Measurements from ENCODE around the gene RTTN. TPM values are rescaled to one million over a fixed set of nuclear protein-coding genes. Genes with fewer than 3 reads are reported as not detected.

Gene RTTN
- polyA plus RNA-seq, 1 experiment, result 5.4 TPM

GRCh38 chr18:70019136-70019535 lies 186.4 kb downstream of the RTTN start:
- Histone ChIP-seq H3K36me3 (ENCODE audit: control insufficient read depth, insufficient read depth, low read length) (peaks cover 2% of the 10 kb centered on the region; the same call in 1 of the 2 replicates), H3K4me3 (ENCODE audit: low read depth, low read length) (no peak overlapping the region), H3K27me3 (ENCODE audit: control insufficient read depth, insufficient read depth, low read length) (no peaks in the 10 kb centered on the region)
- no peak for DNase-seq (ENCODE audit: low read depth)
- POLR2A ChIA-PET, result no interaction called here
- CTCF ChIA-PET, result interaction anchor here (2.3 kb wide), 1 partner anchor 13 kb away, joined by 6 read pairs; no protein-coding TSS in a partner anchor
- no peak for TF ChIP-seq CTCF (IDR thresholded peaks at IDR 0.05; ENCODE audit: insufficient read depth, low read depth, low read length)

GRCh38 chr18:70015127-70015526 lies 190.4 kb downstream of the RTTN start:
- TF ChIP-seq CTCF (IDR thresholded peaks at IDR 0.05; ENCODE audit: insufficient read depth, low read depth, low read length), result no peak
- ChIA-PET POLR2A (no interaction called here), CTCF (interaction anchor here (1.0 kb wide), 1 partner anchor 10 kb away, joined by 3 read pairs; no protein-coding TSS in a partner anchor)
- Histone ChIP-seq H3K4me3 (ENCODE audit: low read depth, low read length) (no peak overlapping the region), H3K27me3 (ENCODE audit: control insufficient read depth, insufficient read depth, low read length) (no peaks in the 10 kb centered on the region), H3K36me3 (ENCODE audit: control insufficient read depth, insufficient read depth, low read length) (peaks cover 2% of the 10 kb centered on the region; the same call in 1 of the 2 replicates)
- no peak for DNase-seq (ENCODE audit: low read depth)

GRCh38 chr18:70005580-70005979 lies 199.9 kb downstream of the RTTN start:
- CTCF ChIA-PET, result interaction anchor here (1.1 to 1.8 kb wide), 3 partner anchors 9 to 13 kb away, joined by 3 to 6 read pairs (median 4); no protein-coding TSS in a partner anchor

GRCh38 chr18:70004696-70005095 lies 200.8 kb downstream of the RTTN start:
- DNase-seq (ENCODE audit: low read depth), result no peak
- ChIA-PET POLR2A (interaction anchor here (0.6 kb wide), 1 partner anchor 496 kb away, joined by 3 read pairs; no protein-coding TSS in a partner anchor), CTCF (interaction anchor here (1.4 kb wide), 2 partner anchors 8 to 9 kb away, joined by 4 to 5 read pairs; no protein-coding TSS in a partner anchor)
- Histone ChIP-seq H3K36me3 (ENCODE audit: control insufficient read depth, insufficient read depth, low read length) (no peaks in the 10 kb centered on the region; the same call in none of the 2 replicates), H3K4me3 (ENCODE audit: low read depth, low read length) (no peak overlapping the region), H3K27me3 (ENCODE audit: control insufficient read depth, insufficient read depth, low read length) (no peaks in the 10 kb centered on the region)
- TF ChIP-seq CTCF (IDR thresholded peaks at IDR 0.05; ENCODE audit: insufficient read depth, low read depth, low read length), result no peak

More at GRCh38 chr18:70005580-70005979, 199.9 kb downstream of the RTTN start:
- DNase-seq (ENCODE audit: low read depth), result no peak
- no peak for TF ChIP-seq CTCF (IDR thresholded peaks at IDR 0.05; ENCODE audit: insufficient read depth, low read depth, low read length)
- POLR2A ChIA-PET, result interaction anchor here (0.6 kb wide), 1 partner anchor 495 kb away, joined by 3 read pairs; no protein-coding TSS in a partner anchor
- no peaks in the 10 kb centered on the region for H3K27me3 ChIP-seq (ENCODE audit: control insufficient read depth, insufficient read depth, low read length)
- no peaks in the 10 kb centered on the region; the same call in none of the 2 replicates for H3K36me3 ChIP-seq (ENCODE audit: control insufficient read depth, insufficient read depth, low read length)
- no peak overlapping the region for H3K4me3 ChIP-seq (ENCODE audit: low read depth, low read length)

- no peak for DNase-seq (ENCODE audit: low read depth)
- ChIA-PET POLR2A (no interaction called here), CTCF (interaction anchor here (0.6 kb wide), 1 partner anchor 13 kb away, joined by 3 read pairs; no protein-coding TSS in a partner anchor)
- Histone ChIP-seq H3K4me3 (ENCODE audit: low read depth, low read length) (no peak overlapping the region), H3K36me3 (ENCODE audit: control insufficient read depth, insufficient read depth, low read length) (no peaks in the 10 kb centered on the region; the same call in none of the 2 replicates), H3K27me3 (ENCODE audit: control insufficient read depth, insufficient read depth, low read length) (no peaks in the 10 kb centered on the region)
- TF ChIP-seq CTCF (IDR thresholded peaks at IDR 0.05; ENCODE audit: insufficient read depth, low read depth, low read length), result no peak
Measured at GRCh38 chr18:69999656-70000055, 205.8 kb downstream of the RTTN start.

Measured in BJ (cell line).